Endodermal cell (in vitro differentiated cells): ENCODE results near the gene MMD. TPM values are rescaled to one million over a fixed set of nuclear protein-coding genes. Genes with fewer than 3 reads are reported as not detected.

Source experiments
- DNase-seq: peaks from one replicate; pipeline ENCODE4 v3.0.0-alpha.2; 2017
- H3K27ac ChIP-seq: 2 replicates; pipeline ENCODE4 v1.5.1; 2013; ENCODE audit warnings: mild to moderate bottlenecking, low read depth, low read length, moderate library complexity
- H3K27me3 ChIP-seq: 2 replicates; pipeline ENCODE4 v1.6.1; 2013; ENCODE audit warnings: mild to moderate bottlenecking, low read length, moderate library complexity; ENCODE audit not compliant: insufficient read depth, control insufficient read depth, poor library complexity, severe bottlenecking
- H3K36me3 ChIP-seq: 2 replicates; pipeline ENCODE4 v1.7.0; 2013; ENCODE audit warnings: mild to moderate bottlenecking, low read length, moderate library complexity; ENCODE audit not compliant: control insufficient read depth, insufficient read depth
- H3K4me1 ChIP-seq: one replicate; pipeline ENCODE4 v1.7.0; 2013; ENCODE audit warnings: low read length; ENCODE audit not compliant: control insufficient read depth, insufficient read depth
- H3K4me3 ChIP-seq: 2 replicates; pipeline ENCODE4 v1.5.1; 2013; ENCODE audit warnings: mild to moderate bottlenecking, low read length, moderate library complexity
- H3K9ac ChIP-seq: 2 replicates; pipeline ENCODE4 v1.6.1; 2013; ENCODE audit warnings: mild to moderate bottlenecking, low read length, moderate library complexity; ENCODE audit not compliant: poor library complexity, severe bottlenecking; ENCODE audit errors: extremely low read depth
- H3K9me3 ChIP-seq: 2 replicates; pipeline ENCODE4 v1.6.1; 2013; ENCODE audit warnings: mild to moderate bottlenecking, low read length, moderate library complexity; ENCODE audit not compliant: control insufficient read depth
- H3K27ac Mint-ChIP-seq: 2 replicates; pipeline ENCODE4 v1.8.0; 2020; ENCODE audit warnings: mixed read lengths
- H3K27me3 Mint-ChIP-seq: 2 replicates; pipeline ENCODE4 v1.8.0; 2021; ENCODE audit warnings: mild to moderate bottlenecking, mixed read lengths; ENCODE audit not compliant: insufficient read depth
- H3K36me3 Mint-ChIP-seq: 2 replicates; pipeline ENCODE4 v1.8.0; 2020; ENCODE audit warnings: low read depth, mixed read lengths
- H3K4me1 Mint-ChIP-seq: 2 replicates; pipeline ENCODE4 v1.8.0; 2020; ENCODE audit warnings: mixed read lengths
- H3K4me3 Mint-ChIP-seq: 2 replicates; pipeline ENCODE4 v1.8.0; 2020; ENCODE audit warnings: mild to moderate bottlenecking, moderate library complexity, mixed read lengths
- H3K9me3 Mint-ChIP-seq: 2 replicates; pipeline ENCODE4 v1.8.0; 2020; ENCODE audit warnings: mild to moderate bottlenecking, mixed read lengths
- CTCF ChIP-seq: fragments of 200-600 bp; sonication (generic); conservative IDR thresholded peaks from 2 replicates; pipeline ENCODE4 v1.5.0; 2021; ENCODE audit warnings: antibody characterized with exemption, mild to moderate bottlenecking
- WGBS, 2 experiments: methylation state at CpG; one replicate each; pipeline versions ENCODE4 v1.1.5 to v1.1.7; 2013; ENCODE audit warnings: missing lambda C conversion rate in 2 of 2, mixed read lengths in 1 of 2; ENCODE audit not compliant: insufficient coverage in 1 of 2, insufficient read length in 1 of 2; 5-methylcytosine and 5-hydroxymethylcytosine counted together
- total RNA-seq, 2 donors: library from RNA; stranded (reverse); fragmentation: NEBNext Ultra II Directional in 1 of 2; extraction: Animal tissue kit (Norgen Biotek cat#: 25700) in 1 of 2; gene quantifications; 2 replicates in 1 of 2; 3 replicates in 1 of 2; pipeline ENCODE4 v1.2.1, GENCODE V29; 2021

The MMD gene
- total RNA-seq, 2 donors from 2014 or later = 40.1 to 40.2 TPM

DNA sequence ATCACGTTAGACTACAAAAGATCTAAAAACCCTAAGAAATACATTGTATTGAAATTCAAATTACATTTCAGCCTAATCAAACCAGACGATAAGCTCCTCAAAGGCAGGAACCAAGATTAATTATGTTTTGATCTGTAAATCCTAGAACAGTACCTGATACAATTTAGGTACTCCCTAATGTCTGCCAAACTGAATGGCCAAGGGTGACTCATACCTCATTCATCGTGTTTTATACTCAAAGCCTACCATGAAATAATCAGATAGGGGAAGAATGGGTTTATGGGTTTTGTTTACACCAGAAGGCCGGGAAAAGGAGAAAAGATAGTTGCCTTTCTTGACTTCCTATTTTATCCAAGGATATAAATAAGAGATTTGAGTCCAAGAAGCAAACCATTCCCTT lies 19.3 kb downstream of the MMD start:
- Histone ChIP-seq H3K36me3 (peaks cover 73% of the 10 kb centered on the region), H3K9ac (no peak overlapping the region), H3K27me3 (no peaks in the 10 kb centered on the region), H3K4me3 (no peak overlapping the region), H3K27ac (no peak overlapping the region), H3K9me3 (no peaks in the 10 kb centered on the region), H3K4me1 (no peaks in the 10 kb centered on the region)
- Mint-ChIP-seq H3K4me3 (no peak overlapping the region), H3K36me3 (peaks cover 71% of the 10 kb centered on the region), H3K27ac (no peak overlapping the region), H3K27me3 (no peaks in the 10 kb centered on the region), H3K9me3 (no peaks in the 10 kb centered on the region), H3K4me1 (peaks cover under 1% of the 10 kb centered on the region)
- no peak for DNase-seq
- 80 to 97% methylated on average over 1 to 4 of the region's 4 CpGs for WGBS, 2 experiments
- TF ChIP-seq CTCF = no peak

DNA sequence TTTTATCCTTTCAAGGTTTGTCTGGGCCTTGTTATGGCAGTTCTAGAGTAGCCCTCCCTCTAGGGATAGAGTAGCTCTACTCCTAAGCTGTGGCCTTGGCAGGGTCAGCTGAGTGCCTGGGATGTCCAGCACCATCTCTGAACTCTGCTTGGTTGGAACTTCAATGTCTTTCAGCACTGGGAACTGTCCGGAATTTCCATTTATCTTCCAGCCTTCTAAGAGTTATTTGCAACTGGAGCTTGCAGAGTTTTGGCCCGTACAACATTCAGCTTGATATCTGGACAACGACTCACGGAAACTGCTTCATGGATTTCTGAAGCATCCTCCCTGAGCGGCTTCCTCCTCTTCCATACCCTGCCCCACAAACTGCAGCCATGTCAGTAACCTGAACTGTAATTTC lies 22.9 kb downstream of the MMD start:
- H3K27ac Mint-ChIP-seq = no peak overlapping the region
- no peak for TF ChIP-seq CTCF

DNA sequence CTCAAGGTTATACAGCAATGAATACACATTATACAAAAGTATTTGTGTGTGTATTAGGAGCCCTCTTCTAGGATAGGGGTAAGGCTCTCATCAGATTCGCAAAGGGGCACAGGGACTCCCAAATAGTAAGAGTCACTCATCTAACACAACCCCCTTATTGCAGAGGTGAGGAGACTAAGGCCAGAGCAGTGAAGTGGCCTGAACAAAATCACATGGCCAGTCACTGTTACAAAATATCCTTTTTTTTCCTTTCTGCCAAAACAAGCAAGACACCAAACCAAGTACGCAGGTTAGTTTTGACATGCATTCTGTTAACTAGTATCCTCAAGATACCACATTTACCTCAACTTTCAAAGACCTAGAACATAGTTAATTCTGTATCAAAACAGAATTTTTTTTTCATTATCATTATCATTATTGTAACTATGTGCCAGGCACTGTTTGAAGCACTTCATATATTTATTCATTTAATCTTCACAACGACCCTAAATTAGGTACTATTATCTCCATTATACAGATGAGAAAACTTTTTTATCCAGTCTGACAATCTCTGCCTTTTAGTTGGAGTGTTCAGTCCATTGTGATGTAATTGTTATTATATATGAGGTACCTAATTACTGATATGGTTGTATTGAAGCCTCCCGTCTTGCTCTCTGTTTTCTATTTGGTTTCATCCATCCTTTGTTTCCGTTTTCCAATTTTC lies 25.7 kb downstream of the MMD start:
- H3K27me3 ChIP-seq = no peaks in the 10 kb centered on the region
- no peak overlapping the region for H3K4me3 ChIP-seq
- Mint-ChIP-seq H3K4me3 (no peak overlapping the region), H3K27me3 (no peaks in the 10 kb centered on the region), H3K9me3 (no peaks in the 10 kb centered on the region), H3K36me3 (peaks cover 56% of the 10 kb centered on the region), H3K27ac (no peak overlapping the region), H3K4me1 (no peaks in the 10 kb centered on the region)
- no peak overlapping the region for H3K27ac ChIP-seq
- DNase-seq = no peak
- no peaks in the 10 kb centered on the region for H3K4me1 ChIP-seq
- H3K9me3 ChIP-seq = no peaks in the 10 kb centered on the region
- H3K9ac ChIP-seq = no peak overlapping the region
- WGBS, 2 experiments = 94 to 96% methylated on average over 3 to 5 of the region's 5 CpGs
- H3K36me3 ChIP-seq = peaks cover 55% of the 10 kb centered on the region
- no peak for TF ChIP-seq CTCF

More for the DNA sequence above, 22.9 kb downstream of the MMD start:
- H3K27me3 Mint-ChIP-seq = no peaks in the 10 kb centered on the region
- WGBS, 2 experiments = 92 to 95% methylated on average over 5 of the region's 5 CpGs
- DNase-seq = no peak
- Histone ChIP-seq H3K9me3 (no peaks in the 10 kb centered on the region), H3K4me1 (no peaks in the 10 kb centered on the region), H3K36me3 (peaks cover 70% of the 10 kb centered on the region), H3K27ac (no peak overlapping the region), H3K27me3 (no peaks in the 10 kb centered on the region), H3K9ac (no peak overlapping the region), H3K4me3 (no peak overlapping the region)
- H3K4me3 Mint-ChIP-seq = no peak overlapping the region
- no peaks in the 10 kb centered on the region for H3K4me1 Mint-ChIP-seq
- H3K36me3 Mint-ChIP-seq = peaks cover 65% of the 10 kb centered on the region
- H3K9me3 Mint-ChIP-seq = no peaks in the 10 kb centered on the region
